Subcutaneous abdominal adipose tissue (tissue), 5 donors: ENCODE data around the gene CYYR1.

Experiments
- H3K27ac ChIP-seq: one replicate; pipeline ENCODE4 v1.7.0; 2013; ENCODE audit warnings: low read depth, mild to moderate bottlenecking, inconsistent platforms, low read length, moderate library complexity
- H3K27me3 ChIP-seq, 5 donors: one replicate each; pipeline ENCODE4 v1.7.0; 2013; ENCODE audit warnings: low read length in 5 of 5, inconsistent platforms in 1 of 5; ENCODE audit not compliant: control insufficient read depth in 5 of 5, insufficient read depth in 4 of 5
- H3K36me3 ChIP-seq, 5 donors: one replicate each; pipeline ENCODE4 v1.7.0; 2013; ENCODE audit warnings: low read length in 5 of 5; ENCODE audit not compliant: control insufficient read depth in 5 of 5, insufficient read depth in 5 of 5
- H3K4me1 ChIP-seq, 5 donors: one replicate each; pipeline ENCODE4 v1.7.0; 2013; ENCODE audit warnings: low read length in 5 of 5, mild to moderate bottlenecking in 3 of 5, moderate library complexity in 1 of 5; ENCODE audit not compliant: control insufficient read depth in 5 of 5, insufficient read depth in 5 of 5
- H3K4me3 ChIP-seq, 5 donors: one replicate each; pipeline ENCODE4 v1.7.0; 2013; ENCODE audit warnings: low read length in 5 of 5, low read depth in 1 of 5
- H3K9ac ChIP-seq, 5 donors: one replicate each; pipeline ENCODE4 v1.7.0; 2013; ENCODE audit warnings: low read length in 5 of 5, mild to moderate bottlenecking in 4 of 5, moderate library complexity in 3 of 5
- H3K9me3 ChIP-seq, 5 donors: one replicate each; pipeline ENCODE4 v1.7.0; 2013; ENCODE audit warnings: low read length in 5 of 5; ENCODE audit not compliant: control insufficient read depth in 5 of 5
- donor health status: healthy.
- donor health status: healthy.
- donor health status: healthy.
- donor health status: healthy.
- donor health status: healthy.

CYYR1 gene

DNA sequence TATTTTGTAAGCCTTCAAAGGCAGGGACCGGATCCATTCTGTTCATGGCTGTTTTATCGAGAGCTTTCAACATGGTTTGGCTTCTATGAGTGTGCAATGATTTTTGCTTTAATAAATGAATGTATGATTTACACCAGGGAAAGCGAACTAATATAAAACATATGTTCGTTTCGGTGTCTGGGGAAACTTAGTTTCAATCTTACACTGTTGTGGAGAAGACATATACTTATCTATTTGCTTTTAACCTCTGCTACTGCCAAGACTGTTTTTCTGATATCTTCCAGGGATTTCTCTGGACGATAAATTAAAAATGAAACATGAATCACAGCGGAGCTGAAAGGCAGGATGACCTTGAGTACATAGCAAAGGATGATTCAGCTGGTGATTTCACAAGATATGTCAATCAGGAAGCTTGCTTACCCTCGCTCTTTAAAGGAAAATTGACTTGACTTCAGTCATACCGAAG lies 14.7 kb upstream of the CYYR1 start:
- H3K9me3 ChIP-seq: peaks cover 0 to 1% (median 0%) of the 10 kb centered on the region in 5 donors
- H3K4me1 ChIP-seq: peaks cover 0 to 11% (median 5%) of the 10 kb centered on the region in 5 donors
- H3K9ac ChIP-seq: no peak overlapping the region
- peak overlapping the region in 4 of 5 donors; percentile 1 to 50 (median 38) for H3K4me3 ChIP-seq
- H3K27me3 ChIP-seq: peaks cover 0 to 3% (median 0%) of the 10 kb centered on the region in 5 donors
- H3K27ac ChIP-seq: no peak overlapping the region
- no peaks in the 10 kb centered on the region for H3K36me3 ChIP-seq

DNA sequence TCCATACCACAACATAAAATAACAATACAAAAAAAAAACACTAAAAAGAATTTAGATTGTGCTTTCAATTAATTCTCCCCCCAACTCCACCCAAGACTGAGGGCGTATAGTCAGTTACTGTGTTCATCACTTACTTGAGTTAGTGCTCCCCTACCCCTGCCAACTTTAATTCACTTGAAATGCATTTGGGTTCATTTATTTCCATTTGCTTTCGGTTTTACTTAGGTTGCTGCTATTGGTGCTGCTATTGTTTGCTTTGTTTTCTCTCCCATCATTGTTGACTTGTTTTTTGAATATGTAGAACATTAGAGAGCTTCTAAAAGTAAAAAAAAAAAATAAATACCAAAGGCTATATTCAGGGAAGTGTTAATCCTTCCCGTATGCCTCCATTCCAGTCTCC lies 10.7 kb upstream of the CYYR1 start:
- Histone ChIP-seq H3K4me1 (peaks cover 0 to 11% (median 5%) of the 10 kb centered on the region in 5 donors), H3K9ac (no peak overlapping the region), H3K27ac (no peak overlapping the region), H3K27me3 (no peaks in the 10 kb centered on the region), H3K36me3 (no peaks in the 10 kb centered on the region), H3K4me3 (peak overlapping the region in 2 of 5 donors; percentile 11 to 45), H3K9me3 (peaks cover 3 to 14% (median 4%) of the 10 kb centered on the region in 5 donors)

DNA sequence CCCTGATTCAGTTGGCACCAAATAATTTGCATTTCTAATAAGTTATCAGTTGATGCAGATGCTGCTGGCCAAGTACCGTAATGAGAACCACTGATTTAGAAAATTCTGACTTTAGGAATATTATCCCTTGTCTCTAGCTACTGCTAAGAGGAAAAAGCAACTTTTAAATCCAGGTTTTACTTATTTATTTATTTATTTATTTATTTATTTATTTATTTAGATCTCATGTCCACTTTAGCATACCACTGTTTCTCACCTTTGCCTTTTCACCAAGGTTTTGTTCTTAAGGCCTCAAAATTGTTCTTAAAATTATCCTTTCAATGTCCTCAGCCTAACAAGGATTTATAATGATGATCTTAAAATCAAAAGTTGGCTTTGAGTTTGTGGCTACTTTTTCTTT lies 8.7 kb upstream of the CYYR1 start:
- no peak overlapping the region for H3K4me3 ChIP-seq
- no peak overlapping the region for H3K27ac ChIP-seq
- H3K9me3 ChIP-seq: peaks cover 3 to 14% (median 4%) of the 10 kb centered on the region in 5 donors
- H3K36me3 ChIP-seq: no peaks in the 10 kb centered on the region
- no peak overlapping the region for H3K9ac ChIP-seq
- H3K4me1 ChIP-seq: no peaks in the 10 kb centered on the region
- no peaks in the 10 kb centered on the region for H3K27me3 ChIP-seq

DNA sequence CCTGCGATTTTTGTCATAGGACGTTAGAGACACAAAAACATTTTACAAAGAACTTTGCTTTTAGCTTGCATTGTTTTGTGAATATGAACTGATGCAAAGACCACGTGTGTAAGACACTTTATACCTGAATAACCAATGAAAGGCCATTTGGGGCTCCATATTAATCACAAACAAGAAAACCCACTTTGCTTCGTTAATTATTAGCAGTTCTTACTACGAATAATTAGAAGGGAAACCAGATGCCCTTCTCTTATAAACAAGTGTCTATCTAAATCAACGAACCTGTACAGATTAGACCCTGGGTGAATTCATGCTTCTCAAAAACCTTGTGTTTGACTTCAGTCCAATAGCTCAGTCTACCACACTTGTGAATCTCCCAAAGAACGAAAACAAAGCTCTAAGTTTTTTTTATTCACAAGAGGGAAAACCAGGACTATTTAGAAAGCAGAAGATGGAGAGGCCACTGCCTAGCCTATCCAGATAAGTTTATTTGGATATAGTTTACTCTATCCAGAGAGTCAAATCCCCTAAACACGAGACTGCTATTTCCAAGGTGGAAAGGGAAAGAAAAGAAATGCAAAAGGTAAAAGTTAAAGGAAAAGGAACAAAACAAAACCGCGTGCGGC lies 897 bp downstream of the CYYR1 start:
- no peaks in the 10 kb centered on the region for H3K36me3 ChIP-seq

DNA sequence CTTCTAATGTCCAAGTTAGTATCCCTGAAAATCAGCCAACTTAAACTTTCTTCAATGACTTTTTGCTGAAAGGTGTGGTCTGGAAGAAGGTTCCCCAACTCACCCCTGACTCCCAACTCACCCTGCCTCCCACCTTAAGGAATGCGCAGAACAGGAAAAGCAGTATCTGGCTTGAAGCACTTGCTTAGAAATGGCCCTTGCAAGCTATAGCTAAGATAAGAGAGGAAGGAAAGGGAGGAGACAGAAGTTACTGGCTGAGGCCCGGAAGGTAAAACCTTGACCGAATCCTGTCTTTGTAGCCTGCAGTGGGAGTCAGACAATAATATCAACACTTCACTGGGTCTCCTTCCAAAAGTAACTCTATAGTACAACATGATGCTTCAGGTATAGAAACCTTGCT lies 2.9 kb downstream of the CYYR1 start:
- H3K27ac ChIP-seq: peak overlapping the region; percentile 51
- peak overlapping the region in 3 of 5 donors; percentile 28 to 78 (median 71) for H3K4me3 ChIP-seq
- peaks cover 0 to 9% (median 0%) of the 10 kb centered on the region in 5 donors for H3K4me1 ChIP-seq
- H3K9ac ChIP-seq: no peak overlapping the region
- no peaks in the 10 kb centered on the region for H3K36me3 ChIP-seq
- H3K27me3 ChIP-seq: peaks cover 4 to 13% (median 5%) of the 10 kb centered on the region in 5 donors
- H3K9me3 ChIP-seq: peaks cover 0 to 11% (median 6%) of the 10 kb centered on the region in 5 donors

More for the DNA sequence above, 897 bp downstream of the CYYR1 start:
- Histone ChIP-seq H3K4me1 (no peaks in the 10 kb centered on the region), H3K9me3 (peaks cover 0 to 15% (median 6%) of the 10 kb centered on the region in 5 donors), H3K9ac (peak overlapping the region in 2 of 5 donors; percentile 68 to 71), H3K27ac (peak overlapping the region; percentile 57), H3K4me3 (peak overlapping the region; percentile 10 to 78 (median 62)), H3K27me3 (peaks cover 4 to 13% (median 5%) of the 10 kb centered on the region in 5 donors)

DNA sequence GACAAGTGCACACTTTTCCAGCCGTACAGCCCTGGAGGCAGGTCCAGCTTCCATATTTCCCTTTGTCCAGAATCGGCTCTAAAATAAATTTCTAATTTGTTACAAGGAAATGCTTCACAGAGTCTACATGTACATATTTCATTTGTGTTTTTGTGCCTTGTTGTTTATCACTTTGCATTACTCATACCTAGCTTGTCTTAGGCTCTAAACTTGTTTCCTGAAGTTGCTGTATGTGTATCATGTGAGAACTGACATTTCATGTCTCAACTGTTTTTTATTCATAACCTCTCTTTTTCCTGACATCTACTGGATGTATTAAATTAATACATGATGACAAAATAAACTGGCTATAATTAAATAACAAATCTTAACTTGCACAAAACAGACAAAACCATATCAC lies 7.5 kb downstream of the CYYR1 start:
- Histone ChIP-seq H3K9ac (no peak overlapping the region), H3K27ac (peak overlapping the region; percentile 32), H3K36me3 (no peaks in the 10 kb centered on the region)

DNA sequence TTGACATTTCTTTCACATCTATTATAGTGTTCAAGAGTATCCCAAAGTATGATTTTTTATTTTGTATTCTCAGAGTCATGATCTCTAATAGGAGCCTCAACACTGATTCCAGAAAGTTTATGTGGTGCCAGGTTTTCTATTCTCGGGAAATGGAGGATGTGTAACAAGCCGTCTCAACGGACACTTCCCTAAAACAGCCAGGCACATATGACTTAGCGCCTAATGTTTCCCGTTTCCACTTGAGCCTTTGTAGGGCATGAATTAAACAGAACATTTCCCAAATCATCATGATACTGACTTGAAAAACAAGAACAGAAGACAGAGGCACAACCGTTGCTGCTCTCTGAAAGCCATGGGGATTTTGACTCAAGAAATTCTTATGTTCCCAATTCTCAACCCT lies 8.0 kb downstream of the CYYR1 start:
- peak overlapping the region; percentile 32 for H3K27ac ChIP-seq

More for the DNA sequence above, 7.5 kb downstream of the CYYR1 start:
- no peaks in the 10 kb centered on the region for H3K9me3 ChIP-seq
- H3K27me3 ChIP-seq: no peaks in the 10 kb centered on the region
- peaks cover 0 to 16% (median 0%) of the 10 kb centered on the region in 5 donors for H3K4me1 ChIP-seq
- H3K4me3 ChIP-seq: no peak overlapping the region

DNA sequence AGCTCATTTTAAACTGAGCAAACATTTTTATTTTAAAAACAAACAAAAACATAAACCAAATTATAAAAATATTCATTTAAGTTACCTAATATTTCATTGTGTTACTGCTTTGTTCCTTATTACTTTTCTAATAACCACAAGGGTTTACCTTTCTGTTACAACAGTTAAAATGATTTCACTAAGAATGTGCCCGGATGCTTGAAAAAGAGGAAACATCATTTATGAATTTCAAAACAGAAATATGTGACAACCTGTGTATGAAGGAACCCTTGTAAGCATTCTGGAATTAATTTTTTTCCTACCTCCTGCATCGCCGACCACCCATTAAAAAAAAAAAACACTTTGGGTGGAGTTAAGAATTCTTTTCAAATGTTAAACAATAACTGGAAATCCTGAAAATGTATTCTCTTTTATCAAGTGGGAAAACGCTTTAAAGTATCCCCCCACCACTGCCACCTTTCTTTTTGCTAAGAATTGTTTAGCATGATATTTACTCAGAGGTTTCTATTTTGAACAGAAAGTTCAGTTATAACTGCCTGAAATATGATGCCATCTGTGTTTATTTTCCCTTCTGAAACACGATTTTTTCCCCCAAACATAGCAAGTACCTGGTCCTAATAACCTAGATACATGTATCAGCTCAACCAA lies 9.1 kb downstream of the CYYR1 start:
- Histone ChIP-seq H3K4me1 (peaks cover 0 to 16% (median 0%) of the 10 kb centered on the region in 5 donors), H3K4me3 (peak overlapping the region in 1 of 5 donors; percentile 8), H3K27me3 (no peaks in the 10 kb centered on the region), H3K27ac (no peak overlapping the region), H3K9ac (no peak overlapping the region), H3K36me3 (no peaks in the 10 kb centered on the region), H3K9me3 (no peaks in the 10 kb centered on the region)

More for the DNA sequence above, 8.0 kb downstream of the CYYR1 start:
- Histone ChIP-seq H3K9ac (no peak overlapping the region), H3K4me1 (peaks cover 0 to 16% (median 0%) of the 10 kb centered on the region in 5 donors), H3K36me3 (no peaks in the 10 kb centered on the region), H3K9me3 (no peaks in the 10 kb centered on the region), H3K4me3 (no peak overlapping the region), H3K27me3 (no peaks in the 10 kb centered on the region)

DNA sequence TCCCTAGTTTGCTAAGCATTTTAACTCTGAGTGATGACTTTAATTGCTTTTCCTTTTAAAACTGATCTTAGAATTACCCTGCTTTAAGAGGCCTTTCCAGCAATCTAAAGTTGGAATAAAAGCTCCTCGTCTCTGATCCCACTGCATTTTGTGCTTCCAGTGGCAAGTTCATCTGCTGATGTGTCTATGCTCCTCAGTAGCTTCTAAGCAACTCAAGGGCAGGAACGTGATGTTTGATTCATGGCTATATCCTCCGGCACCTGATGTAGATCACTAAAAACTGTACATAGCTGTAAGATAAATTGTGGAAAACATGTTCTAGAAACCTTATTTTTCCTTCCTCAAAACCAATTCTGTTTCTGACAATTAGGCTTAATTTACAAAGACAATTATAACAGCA lies 12.5 kb downstream of the CYYR1 start:
- Histone ChIP-seq H3K9me3 (no peaks in the 10 kb centered on the region), H3K4me3 (no peak overlapping the region), H3K36me3 (no peaks in the 10 kb centered on the region), H3K4me1 (peaks cover 0 to 15% (median 0%) of the 10 kb centered on the region in 5 donors), H3K27me3 (no peaks in the 10 kb centered on the region), H3K27ac (no peak overlapping the region), H3K9ac (no peak overlapping the region)

DNA sequence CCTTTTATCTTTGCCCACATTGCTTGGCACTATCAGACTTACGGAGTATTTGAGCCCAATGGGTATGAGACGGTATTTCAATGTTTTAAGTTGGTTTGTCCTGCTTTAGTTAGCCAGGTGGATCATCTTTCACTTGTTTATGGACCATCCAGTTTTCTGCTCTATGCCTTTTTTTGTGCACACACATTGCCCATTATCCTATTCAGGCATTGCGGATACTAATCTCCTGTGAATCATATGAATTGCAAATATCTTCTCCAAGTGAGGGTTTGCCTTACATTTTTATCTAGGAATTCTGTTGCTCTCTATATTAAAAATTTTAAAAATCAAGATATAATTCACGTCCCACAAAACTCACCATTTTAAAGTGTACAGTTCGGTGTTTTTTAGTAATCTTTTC lies 14.0 kb downstream of the CYYR1 start:
- Histone ChIP-seq H3K27ac (no peak overlapping the region), H3K4me3 (no peak overlapping the region), H3K4me1 (peaks cover 0 to 18% (median 0%) of the 10 kb centered on the region in 5 donors), H3K9ac (no peak overlapping the region), H3K36me3 (no peaks in the 10 kb centered on the region), H3K27me3 (no peaks in the 10 kb centered on the region), H3K9me3 (no peaks in the 10 kb centered on the region)
